ENCODE measurements around the gene CGB5.

The CGB5 gene

GRCh38 chr19:49020931-49021895, 22.4 kb upstream of the CGB5 start (continued):
- TF ChIP-seq ZNF777 (tag by site-specific recombination; IDR thresholded peaks at IDR 0.05; ENCODE audit: borderline replicate concordance) = peak; percentile 60; the same call in 1 of the 2 replicates
- no peak for TF ChIP-seq ZNF785 (tag by site-specific recombination; IDR thresholded peaks at IDR 0.05)
- TF ChIP-seq ZNF202 (tag by site-specific recombination; IDR thresholded peaks at IDR 0.05; ENCODE audit: borderline replicate concordance) = no peak
- TF ChIP-seq PRDM10 (tag by site-specific recombination; IDR thresholded peaks at IDR 0.05) = peak; percentile 88
- no peak for TF ChIP-seq ZNF48 (tag by site-specific recombination; IDR thresholded peaks at IDR 0.05)
- peak; percentile 98 for TF ChIP-seq PRDM1 (tag by site-specific recombination; IDR thresholded peaks at IDR 0.05)
- TF ChIP-seq ZNF596 (tag by site-specific recombination; IDR thresholded peaks at IDR 0.05) = peak; percentile 86
- no peak for TF ChIP-seq ZNF704 (tag by site-specific recombination; IDR thresholded peaks at IDR 0.05)
- no peak for TF ChIP-seq ZNF16 (tag by site-specific recombination; IDR thresholded peaks at IDR 0.05; ENCODE audit: low read depth)
- no peak for TF ChIP-seq TRIM28 (IDR thresholded peaks at IDR 0.05; ENCODE audit: borderline replicate concordance, low read length)
- no peak for TF ChIP-seq ZNF175 (tag by site-specific recombination; IDR thresholded peaks at IDR 0.05)
- peak; percentile 94 for TF ChIP-seq ZSCAN4 (tag by site-specific recombination; IDR thresholded peaks at IDR 0.05)
- peak; percentile 59; the same call in 1 of the 2 replicates for TF ChIP-seq ZBTB21 (tag by site-specific recombination; IDR thresholded peaks at IDR 0.05)
- TF ChIP-seq MEIS1 (CRISPR knock-in tag; IDR thresholded peaks at IDR 0.05; ENCODE audit: borderline replicate concordance) = no peak
- no peak for TF ChIP-seq ZNF624 (tag by site-specific recombination; IDR thresholded peaks at IDR 0.05)
- no peak for TF ChIP-seq CTCF (tag by site-specific recombination; IDR thresholded peaks at IDR 0.05)
- no peak for TF ChIP-seq HOXD13 (CRISPR knock-in tag; IDR thresholded peaks at IDR 0.05; ENCODE audit: borderline replicate concordance)
- TF ChIP-seq ZNF394 (tag by site-specific recombination; IDR thresholded peaks at IDR 0.05; ENCODE audit: borderline replicate concordance) = peak; percentile 14; the same call in 1 of the 2 replicates
- TF ChIP-seq ZEB2 (tag by site-specific recombination; IDR thresholded peaks at IDR 0.05) = peak; percentile 42; the same call in 1 of the 2 replicates
- peak; percentile 74; the same call in 1 of the 2 replicates for TF ChIP-seq ZNF791 (tag by site-specific recombination; IDR thresholded peaks at IDR 0.05)
- TF ChIP-seq ZNF530 (tag by site-specific recombination; IDR thresholded peaks at IDR 0.05; ENCODE audit: low read depth) = no peak
- no peak for TF ChIP-seq ZNF157 (tag by site-specific recombination; IDR thresholded peaks at IDR 0.05)
- no peak for TF ChIP-seq ZNF660 (tag by site-specific recombination; IDR thresholded peaks at IDR 0.05)
- TF ChIP-seq ZFP3 (tag by site-specific recombination; IDR thresholded peaks at IDR 0.05; ENCODE audit: low read depth) = no peak
- TF ChIP-seq ZNF302 (tag by site-specific recombination; IDR thresholded peaks at IDR 0.05; ENCODE audit: low read depth) = no peak
- TF ChIP-seq ZNF76 (tag by site-specific recombination; IDR thresholded peaks at IDR 0.05; ENCODE audit: borderline replicate concordance, low read depth) = peak; percentile 37; the same call in 1 of the 2 replicates
- no peak for TF ChIP-seq ZNF112 (tag by site-specific recombination; IDR thresholded peaks at IDR 0.05)
- TF ChIP-seq ZNF629 (tag by site-specific recombination; IDR thresholded peaks at IDR 0.05) = peak; percentile 29; the same call in 1 of the 2 replicates
- TF ChIP-seq ZBTB7A (tag by site-specific recombination; IDR thresholded peaks at IDR 0.05; ENCODE audit: low read depth) = peak; percentile 44; the same call in 1 of the 2 replicates
- no peak for TF ChIP-seq ZBTB26 (tag by site-specific recombination; optimal IDR thresholded peaks at IDR 0.05)
